Endothelial cell of umbilical vein (primary cell): ENCODE results near the gene FAM210B. TPM values are rescaled to one million over a fixed set of nuclear protein-coding genes. Genes with fewer than 3 reads are reported as not detected.

Experiments used
- BruUV-seq: library from RNA; stranded (reverse); fragments of 400-500 nt; replicated peaks from 2 replicates; lab custom pipeline; 2021; lab: Mats Ljungman, UMichigan
- CTCF ChIA-PET: fragments of 300-600, 350-600 bp; sonication (Branson Sonifier 250); formaldehyde crosslinking; loops from one replicate; lab custom pipeline; 2021; ENCODE audit warnings: antibody characterized with exemption, inconsistent platforms; lab: Charles Lee
- POLR2A ChIA-PET: fragments of 300-600, 350-600 bp; sonication (Branson Sonifier 250); formaldehyde crosslinking; loops from one replicate; lab custom pipeline; 2021; ENCODE audit warnings: antibody characterized with exemption, inconsistent platforms; lab: Charles Lee
- DNase-seq: peaks from one replicate; pipeline ENCODE4 v3.0.0-alpha.2; 2011; ENCODE audit warnings: low read depth, low spot score
- FAIRE-seq: peaks from 2 replicates; lab custom pipeline; 2011; peaks lifted over from hg19 to GRCh38; lab: Jason Lieb, UNC
- H2AFZ ChIP-seq: 2 replicates; pipeline ENCODE4 v1.6.0; 2012; ENCODE audit warnings: low read depth, low read length, control low read depth, inconsistent platforms
- H3K27ac ChIP-seq: 2 replicates; pipeline ENCODE4 v1.5.1; 2011; ENCODE audit warnings: low read depth, mild to moderate bottlenecking, control low read depth, low read length, moderate library complexity; ENCODE audit not compliant: insufficient read depth
- H3K27me3 ChIP-seq, 2 experiments: 2 replicates each; pipeline versions ENCODE4 v1.6.0 to v1.6.1; 2011; ENCODE audit warnings: low read length in 2 of 2, mixed read lengths in 1 of 2; ENCODE audit not compliant: control insufficient read depth in 2 of 2, insufficient read depth in 2 of 2
- H3K36me3 ChIP-seq, 2 experiments: 2 replicates in 1 of 2; 3 replicates in 1 of 2; pipeline ENCODE4 v1.5.1; 2011; ENCODE audit warnings: low read length in 2 of 2, mild to moderate bottlenecking in 1 of 2, moderate library complexity in 1 of 2; ENCODE audit not compliant: control insufficient read depth in 2 of 2, insufficient read depth in 2 of 2; ENCODE audit errors: extremely low read depth in 1 of 2
- H3K4me1 ChIP-seq: 3 replicates; pipeline ENCODE4 v1.5.1; 2011; ENCODE audit warnings: mild to moderate bottlenecking, low read length; ENCODE audit not compliant: control insufficient read depth, insufficient read depth; ENCODE audit errors: extremely low read depth
- H3K4me2 ChIP-seq: 2 replicates; pipeline ENCODE4 v1.6.1; 2011; ENCODE audit warnings: low read length, control low read depth, mixed read lengths; ENCODE audit not compliant: insufficient read depth
- H3K4me3 ChIP-seq, 3 experiments: fragments of 200-600 bp in 1 of 3; sonication (generic), shearing (Covaris generic) in 1 of 3; replicated peaks in 1 of 3; 2 replicates each; pipeline ENCODE4 v1.5.1; 2011 to 2016; ENCODE audit warnings: control low read depth in 3 of 3, low read length in 3 of 3, mild to moderate bottlenecking in 2 of 3, inconsistent platforms in 1 of 3, low read depth in 1 of 3, moderate library complexity in 1 of 3; ENCODE audit not compliant: insufficient read depth in 1 of 3
- H3K79me2 ChIP-seq: 2 replicates; pipeline ENCODE4 v1.6.0; 2012; ENCODE audit warnings: low read length, inconsistent platforms; ENCODE audit not compliant: control insufficient read depth, insufficient read depth
- H3K9ac ChIP-seq: replicated peaks from 2 replicates; pipeline ENCODE3; 2011; ENCODE audit warnings: low read length, control low read depth; ENCODE audit not compliant: insufficient read depth; ENCODE audit errors: extremely low read depth
- H3K9me1 ChIP-seq: replicated peaks from 3 replicates; pipeline ENCODE4 v1.6.0; 2011; ENCODE audit warnings: mild to moderate bottlenecking, low read length; ENCODE audit not compliant: control insufficient read depth, insufficient read depth; ENCODE audit errors: extremely low read depth
- H3K9me3 ChIP-seq: replicated peaks from 2 replicates; pipeline ENCODE4 v1.5.1; 2012; ENCODE audit warnings: low read length, inconsistent platforms; ENCODE audit not compliant: control insufficient read depth, insufficient read depth
- H4K20me1 ChIP-seq: replicated peaks from 2 replicates; pipeline ENCODE3; 2011; ENCODE audit warnings: mild to moderate bottlenecking, low read length; ENCODE audit not compliant: control insufficient read depth, insufficient read depth; ENCODE audit errors: extremely low read depth
- CTCF ChIP-seq, 2 donors: IDR thresholded peaks; 1 replicate in 1 of 2; 2 replicates in 1 of 2; pipeline ENCODE4 v1.5.1; 2011; ENCODE audit warnings: low read length in 2 of 2, mild to moderate bottlenecking in 2 of 2, moderate library complexity in 2 of 2, control low read depth in 1 of 2, inconsistent platforms in 1 of 2, low read depth in 1 of 2; ENCODE audit not compliant: insufficient read depth in 1 of 2; ENCODE audit errors: extremely low read depth in 1 of 2
- EZH2 ChIP-seq: IDR thresholded peaks from 2 replicates; pipeline ENCODE4 v1.6.1; 2012; ENCODE audit warnings: borderline replicate concordance, low read depth, mild to moderate bottlenecking, moderate library complexity, low read length, inconsistent platforms; ENCODE audit not compliant: severe bottlenecking
- FOS ChIP-seq: IDR thresholded peaks from 2 replicates; pipeline ENCODE4 v1.6.1; 2011; ENCODE audit warnings: mild to moderate bottlenecking, low read length, moderate library complexity, borderline replicate concordance; ENCODE audit not compliant: insufficient read depth
- GATA2 ChIP-seq: IDR thresholded peaks from 2 replicates; pipeline ENCODE4 v1.7.0; 2011; ENCODE audit warnings: low read depth, mild to moderate bottlenecking, moderate library complexity, mixed read lengths, low read length; ENCODE audit not compliant: insufficient read length, insufficient read depth
- JUN ChIP-seq: IDR thresholded peaks from 2 replicates; pipeline ENCODE4 v1.6.1; 2011; ENCODE audit warnings: borderline replicate concordance, low read depth; ENCODE audit not compliant: insufficient read length, insufficient read depth
- MAX ChIP-seq: IDR thresholded peaks from 2 replicates; pipeline ENCODE4 v1.6.1; 2011; ENCODE audit not compliant: insufficient read depth, insufficient read length
- MYC ChIP-seq: IDR thresholded peaks from one replicate; pipeline ENCODE4 v1.6.1; 2011; ENCODE audit warnings: mild to moderate bottlenecking, low read depth, low read length
- POLR2A ChIP-seq: IDR thresholded peaks from 2 replicates; pipeline ENCODE4 v1.6.1; 2012; ENCODE audit warnings: low read depth, mild to moderate bottlenecking, control low read depth, low read length
- POLR2AphosphoS5 ChIP-seq: IDR thresholded peaks from 2 replicates; pipeline ENCODE4 v1.6.1; 2012; ENCODE audit warnings: low read depth, mild to moderate bottlenecking, control low read depth, low read length, moderate library complexity; ENCODE audit not compliant: insufficient read depth
- dilution Hi-C: fragments of 300-500 bp; cut with MboI; formaldehyde crosslinking; loops from one replicate; pipeline ENCODE4 v1.15.0; 2019; ENCODE audit warnings: low sequenced_read_pairs; ENCODE audit not compliant: extremely low pct_ligation_motif_present
- intact Hi-C: fragments of 100-400 bp; cut with micrococcal nuclease; formaldehyde crosslinking; loops from one replicate; pipeline ENCODE4 v1.10.0; 2022
- polyA plus RNA-seq, 4 experiments: library from polyadenylated mRNA; depleted of rRNA in 3 of 4; stranded (reverse) in 3 of 4; unstranded in 1 of 4; fragments of >200 nt; gene quantifications; 2 replicates each; pipeline versions ENCODE4 v1.2.1 to v1.2.3, GENCODE V29; 2011 to 2012; ENCODE audit warnings: missing spikeins in 1 of 4
- total RNA-seq: library from RNA; stranded (reverse); gene quantifications from 2 replicates; pipeline ENCODE4 v1.2.3, GENCODE V29; 2021

The FAM210B gene
- total and polyA plus RNA-seq, 2 donors (not counting 3 experiments of a cell fraction or from before 2014, with no cell fraction given), result 24.6 to 37.6 TPM

- no peaks in the 10 kb centered on the region for H3K9me3 ChIP-seq
- DNase-seq, result no peak
- H3K9ac ChIP-seq, result no peak overlapping the region
Observed at GRCh38 chr20:56316483-56316882, 42.3 kb upstream of the FAM210B start.

More at GRCh38 chr20:56316483-56316882, 42.3 kb upstream of the FAM210B start:
- Histone ChIP-seq H3K4me2 (no peak overlapping the region), H3K79me2 (no peaks in the 10 kb centered on the region), H3K27me3 (no peaks in the 10 kb centered on the region), H3K4me1 (no peaks in the 10 kb centered on the region), H3K27ac (no peak overlapping the region), H3K36me3 (no peaks in the 10 kb centered on the region), H4K20me1 (no peaks in the 10 kb centered on the region), H3K4me3 (no peak overlapping the region), H2AFZ (no peak overlapping the region), H3K9me1 (no peaks in the 10 kb centered on the region)
- dilution Hi-C loops, result no loop called here
- CTCF ChIA-PET, result no interaction called here
- no peak for TF ChIP-seq POLR2A
- TF ChIP-seq EZH2, result no peak
- no peak for TF ChIP-seq MAX
- TF ChIP-seq JUN, result no peak
- TF ChIP-seq POLR2AphosphoS5, result no peak
- no peak for TF ChIP-seq MYC
- TF ChIP-seq CTCF (IDR thresholded peaks at IDR 0.05; ENCODE audit: extremely low read depth in 1 of 2, insufficient read depth in 1 of 2, low read depth in 1 of 2, low read length in 2 of 2), result no peak
- TF ChIP-seq GATA2, result no peak
- no peak for TF ChIP-seq FOS
- FAIRE-seq, result no peak
- POLR2A ChIA-PET, result no interaction called here
- BruUV-seq, result no TSS peak
- intact Hi-C loops, result no loop called here
